ENCODE measurements around the gene IL18R1.

DNA sequence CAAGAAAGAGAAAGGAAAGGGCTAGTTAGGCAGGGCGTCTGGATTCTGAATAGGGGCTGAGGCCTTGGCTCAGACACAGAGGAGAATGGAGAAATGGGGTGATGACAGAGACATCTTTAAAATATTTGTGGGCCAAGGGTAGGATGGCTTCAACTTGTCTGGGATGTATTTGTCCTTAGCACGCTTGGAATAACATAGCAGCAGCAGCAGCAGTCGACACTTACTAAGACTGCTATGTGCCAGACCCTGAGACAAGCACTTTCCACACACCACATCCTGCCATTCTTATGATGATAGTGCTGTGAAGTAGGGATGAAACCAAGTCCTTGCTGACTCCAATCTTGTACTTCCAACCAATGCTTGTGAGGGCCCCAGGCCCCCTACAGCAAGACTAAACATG, 41.6 kb upstream of the IL18R1 start:
- TF ChIP-seq, protein P1, sequence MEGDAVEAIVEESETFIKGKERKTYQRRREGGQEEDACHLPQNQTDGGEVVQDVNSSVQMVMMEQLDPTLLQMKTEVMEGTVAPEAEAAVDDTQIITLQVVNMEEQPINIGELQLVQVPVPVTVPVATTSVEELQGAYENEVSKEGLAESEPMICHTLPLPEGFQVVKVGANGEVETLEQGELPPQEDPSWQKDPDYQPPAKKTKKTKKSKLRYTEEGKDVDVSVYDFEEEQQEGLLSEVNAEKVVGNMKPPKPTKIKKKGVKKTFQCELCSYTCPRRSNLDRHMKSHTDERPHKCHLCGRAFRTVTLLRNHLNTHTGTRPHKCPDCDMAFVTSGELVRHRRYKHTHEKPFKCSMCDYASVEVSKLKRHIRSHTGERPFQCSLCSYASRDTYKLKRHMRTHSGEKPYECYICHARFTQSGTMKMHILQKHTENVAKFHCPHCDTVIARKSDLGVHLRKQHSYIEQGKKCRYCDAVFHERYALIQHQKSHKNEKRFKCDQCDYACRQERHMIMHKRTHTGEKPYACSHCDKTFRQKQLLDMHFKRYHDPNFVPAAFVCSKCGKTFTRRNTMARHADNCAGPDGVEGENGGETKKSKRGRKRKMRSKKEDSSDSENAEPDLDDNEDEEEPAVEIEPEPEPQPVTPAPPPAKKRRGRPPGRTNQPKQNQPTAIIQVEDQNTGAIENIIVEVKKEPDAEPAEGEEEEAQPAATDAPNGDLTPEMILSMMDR (IDR thresholded peaks at IDR 0.05) = no peak
- TF ChIP-seq POLR2A (IDR thresholded peaks at IDR 0.05) (no peak), POLR2AphosphoS5 (IDR thresholded peaks at IDR 0.05) (no peak)
